ENCODE results near the gene SLC15A5. TPM values are rescaled to one million over a fixed set of nuclear protein-coding genes. Genes with fewer than 3 reads are reported as not detected.

The SLC15A5 gene
- total and polyA plus RNA-seq, 2 of the 4 experiments (the other 2 are of a cell fraction): not detected

DNA sequence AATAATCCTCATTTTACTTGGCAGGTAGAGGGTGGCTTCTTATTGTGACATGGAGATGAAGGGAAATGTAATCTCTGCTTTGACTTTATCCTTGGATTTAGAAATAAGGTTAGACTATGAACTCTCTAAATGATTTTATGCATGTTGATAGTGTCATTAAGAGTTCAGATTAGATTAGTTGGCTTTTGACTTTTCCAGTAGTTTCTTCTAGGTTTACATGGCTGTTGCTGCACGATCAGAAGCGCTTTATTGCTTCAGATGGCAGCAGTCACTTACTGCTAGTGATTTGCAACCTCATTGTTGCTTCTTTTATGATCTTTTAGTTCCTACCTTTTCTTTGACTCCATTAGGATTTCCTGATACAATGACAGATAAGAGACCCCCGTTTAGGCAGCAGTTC lies 32.3 kb downstream of the SLC15A5 start:
- BruUV-seq (replicated peaks): no TSS peak
- H2BK15ac ChIP-seq (ENCODE audit: low read depth, low read length): no peak overlapping the region
- no peak overlapping the region for H4K5ac ChIP-seq (ENCODE audit: low read depth, low read length)
- no peak overlapping the region for H3K9ac ChIP-seq (ENCODE audit: low read depth, low read length)
- dilution Hi-C loops (cut with HindIII; ENCODE audit: low sequenced_read_pairs, unreplicated experiment) (no loop called here), intact Hi-C loops (cut with micrococcal nuclease) (no loop called here), in situ Hi-C loops (cut with MboI; ENCODE audit: low sequenced_read_pairs) (no loop called here)
- CTCF ChIA-PET: no interaction called here
- H3K4me1 ChIP-seq (ENCODE audit: control insufficient read depth, insufficient read depth, low read length): no peaks in the 10 kb centered on the region
- H3K4me3 ChIP-seq (ENCODE audit: insufficient read depth, low read depth, low read length): no peak overlapping the region
- H2BK20ac ChIP-seq (ENCODE audit: low read depth, low read length): no peak overlapping the region
- H3K14ac ChIP-seq (replicated peaks; ENCODE audit: low read depth, low read length): no peak overlapping the region
- no peak overlapping the region for H2AK5ac ChIP-seq (ENCODE audit: low read depth, low read length)
- no peak overlapping the region for H3K18ac ChIP-seq (ENCODE audit: low read depth, low read length)
- no peak overlapping the region for H2BK120ac ChIP-seq (ENCODE audit: low read depth, low read length)
- no peak overlapping the region for H3K56ac ChIP-seq (ENCODE audit: extremely low read depth, insufficient read depth, low read length)
- no peak for TF ChIP-seq MAFK (IDR thresholded peaks at IDR 0.05; ENCODE audit: low read depth, low read length)
- no peak for TF ChIP-seq SMC3 (IDR thresholded peaks at IDR 0.05; ENCODE audit: low read depth, low read length)
- TF ChIP-seq POLR2A (IDR thresholded peaks at IDR 0.05; ENCODE audit: low read depth, low read length): no peak
- no peak for TF ChIP-seq NFE2L2 (IDR thresholded peaks at IDR 0.05; ENCODE audit: low read depth, low read length)
- no peak for TF ChIP-seq RFX5 (IDR thresholded peaks at IDR 0.05; ENCODE audit: low read depth, low read length)
- TF ChIP-seq RAD21 (IDR thresholded peaks at IDR 0.05; ENCODE audit: low read length): no peak
- TF ChIP-seq CHD1 (IDR thresholded peaks at IDR 0.05; ENCODE audit: low read depth, low read length): no peak
- no peak for TF ChIP-seq RCOR1 (IDR thresholded peaks at IDR 0.05; ENCODE audit: insufficient replicate concordance, low read length)
- TF ChIP-seq, protein P1, sequence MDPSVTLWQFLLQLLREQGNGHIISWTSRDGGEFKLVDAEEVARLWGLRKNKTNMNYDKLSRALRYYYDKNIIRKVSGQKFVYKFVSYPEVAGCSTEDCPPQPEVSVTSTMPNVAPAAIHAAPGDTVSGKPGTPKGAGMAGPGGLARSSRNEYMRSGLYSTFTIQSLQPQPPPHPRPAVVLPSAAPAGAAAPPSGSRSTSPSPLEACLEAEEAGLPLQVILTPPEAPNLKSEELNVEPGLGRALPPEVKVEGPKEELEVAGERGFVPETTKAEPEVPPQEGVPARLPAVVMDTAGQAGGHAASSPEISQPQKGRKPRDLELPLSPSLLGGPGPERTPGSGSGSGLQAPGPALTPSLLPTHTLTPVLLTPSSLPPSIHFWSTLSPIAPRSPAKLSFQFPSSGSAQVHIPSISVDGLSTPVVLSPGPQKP (IDR thresholded peaks at IDR 0.05; ENCODE audit: borderline replicate concordance, low read depth, low read length): no peak
- TF ChIP-seq, protein P2, sequence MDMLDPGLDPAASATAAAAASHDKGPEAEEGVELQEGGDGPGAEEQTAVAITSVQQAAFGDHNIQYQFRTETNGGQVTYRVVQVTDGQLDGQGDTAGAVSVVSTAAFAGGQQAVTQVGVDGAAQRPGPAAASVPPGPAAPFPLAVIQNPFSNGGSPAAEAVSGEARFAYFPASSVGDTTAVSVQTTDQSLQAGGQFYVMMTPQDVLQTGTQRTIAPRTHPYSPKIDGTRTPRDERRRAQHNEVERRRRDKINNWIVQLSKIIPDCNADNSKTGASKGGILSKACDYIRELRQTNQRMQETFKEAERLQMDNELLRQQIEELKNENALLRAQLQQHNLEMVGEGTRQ (IDR thresholded peaks at IDR 0.05; ENCODE audit: low read depth, low read length): no peak
- H3K9me1 ChIP-seq (ENCODE audit: insufficient read depth, low read length): no peaks in the 10 kb centered on the region
- no peak overlapping the region for H3K23ac ChIP-seq (ENCODE audit: low read depth, low read length)
- no peaks in the 10 kb centered on the region for H3K79me1 ChIP-seq (ENCODE audit: low read depth in 1 of 2, low read length in 2 of 2)
- POLR2A ChIA-PET (ENCODE audit: unreplicated experiment): no interaction called here
- no CpG with 5 or more reads among the region's 3 CpGs for WGBS, 2 experiments (ENCODE audit: extremely low coverage in 2 of 2, insufficient read length in 1 of 2)
- H3K36me3 ChIP-seq (ENCODE audit: control insufficient read depth, insufficient read depth, low read length): no peaks in the 10 kb centered on the region
- H2BK5ac ChIP-seq (ENCODE audit: low read depth, low read length, poor library complexity, severe bottlenecking): no peak overlapping the region
- no peak overlapping the region for H3K27ac ChIP-seq (ENCODE audit: insufficient read depth, low read length)
- ATAC-seq (ENCODE audit: low read depth) (no peak), DNase-seq (no peak)
- no peak overlapping the region for H2AFZ ChIP-seq (replicated peaks; ENCODE audit: low read length, poor library complexity)
- H3K4me2 ChIP-seq (ENCODE audit: low read depth, low read length): no peak overlapping the region
- no peak overlapping the region for H2AK9ac ChIP-seq (replicated peaks; ENCODE audit: low read depth, low read length, poor library complexity)
- no peaks in the 10 kb centered on the region for H4K20me1 ChIP-seq (ENCODE audit: insufficient read depth, low read length)
- H3K4ac ChIP-seq (ENCODE audit: low read depth, low read length): no peak overlapping the region
- H3K9me3 ChIP-seq (ENCODE audit: control insufficient read depth, insufficient read depth, low read length): no peaks in the 10 kb centered on the region
- no peak overlapping the region for H4K8ac ChIP-seq (ENCODE audit: low read depth in 2 of 2, low read length in 2 of 2)
- no peak overlapping the region for H4K91ac ChIP-seq (ENCODE audit: insufficient read depth, low read depth, low read length)
- H3K27me3 ChIP-seq (ENCODE audit: control insufficient read depth, insufficient read depth, low read length): no peaks in the 10 kb centered on the region

Data from IMR-90 (cell line).